Stimulated activated naive CD4-positive, alpha-beta T cell treated with Interleukin-2 at 50 U/mL for 16 hours (primary cell): ENCODE measurements around the gene PSME1.

Experiments
- DNase-seq: peaks from one replicate; lab custom pipeline; 2025; lab: John Stamatoyannopoulos, UW

Gene PSME1

GRCh38 chr14:24135834-24136683 lies at the start of gene PSME1:
PSME1 (plus strand) TSS chr14:24136194; CDS start chr14:24136263, 69 bp downstream.
- DNase-seq, result peak; percentile 89

- no peak for DNase-seq
These were observed 49.0 kb upstream of the PSME1 start for GRCh38 chr14:24087004-24087403.

GRCh38 chr14:24088095-24088494 lies 47.9 kb upstream of the PSME1 start:
- DNase-seq, result no peak

- DNase-seq, result no peak
These were observed 46.1 kb upstream of the PSME1 start for GRCh38 chr14:24089890-24090289.

- no peak for DNase-seq
These were observed 43.9 kb upstream of the PSME1 start for GRCh38 chr14:24092110-24092504.

- DNase-seq, result no peak
These were observed 43.3 kb upstream of the PSME1 start for GRCh38 chr14:24092505-24093206.

GRCh38 chr14:24093207-24093900 lies 42.6 kb upstream of the PSME1 start:
- no peak for DNase-seq

GRCh38 chr14:24093901-24094840 lies 41.8 kb upstream of the PSME1 start, which contains the start of gene PCK2:
PCK2 (plus strand) TSS chr14:24094311; CDS start chr14:24094406, 95 bp downstream.
- peak; percentile 92 for DNase-seq

- no peak for DNase-seq
These were observed 41.1 kb upstream of the PSME1 start for GRCh38 chr14:24094841-24095270.

GRCh38 chr14:24095271-24096068 lies 40.5 kb upstream of the PSME1 start:
- DNase-seq, result peak; percentile 64

- DNase-seq, result no peak
These were observed 39.3 kb upstream of the PSME1 start for GRCh38 chr14:24096545-24097181.

- no peak for DNase-seq
These were observed 37.6 kb upstream of the PSME1 start for GRCh38 chr14:24098229-24098926.

- DNase-seq, result no peak
These were observed 36.8 kb upstream of the PSME1 start for GRCh38 chr14:24098927-24099813.

- DNase-seq, result no peak
These were observed 35.6 kb upstream of the PSME1 start for GRCh38 chr14:24100197-24100981.

- DNase-seq, result no peak
These were observed 35.0 kb upstream of the PSME1 start for GRCh38 chr14:24100982-24101494.

- no peak for DNase-seq
These were observed 33.5 kb upstream of the PSME1 start for GRCh38 chr14:24102357-24103048.

- DNase-seq, result no peak
These were observed 32.5 kb upstream of the PSME1 start for GRCh38 chr14:24103451-24103850.
